LNCaP clone FGC (cell line): Measurements from ENCODE around the gene MIGA2.

ENCODE experiments used
- DNase-seq: peaks from one replicate; pipeline ENCODE4 v3.0.0-alpha.2; 2011; ENCODE audit warnings: low read depth
- H3K4me3 ChIP-seq: 2 replicates; pipeline ENCODE4 v1.5.1; 2011; ENCODE audit warnings: mild to moderate bottlenecking, low read depth, low read length, control low read depth
- TF ChIP-seq, protein P1 (sequence below): IDR thresholded peaks from 2 replicates; pipeline ENCODE4 v1.5.1; 2012; ENCODE audit warnings: mild to moderate bottlenecking; ENCODE audit not compliant: control insufficient read depth, insufficient read depth; ENCODE audit errors: extremely low read depth

MIGA2 gene

GRCh38 chr9:129036923-129037766, 719 bp downstream of the MIGA2 start:
- TF ChIP-seq, protein P1, sequence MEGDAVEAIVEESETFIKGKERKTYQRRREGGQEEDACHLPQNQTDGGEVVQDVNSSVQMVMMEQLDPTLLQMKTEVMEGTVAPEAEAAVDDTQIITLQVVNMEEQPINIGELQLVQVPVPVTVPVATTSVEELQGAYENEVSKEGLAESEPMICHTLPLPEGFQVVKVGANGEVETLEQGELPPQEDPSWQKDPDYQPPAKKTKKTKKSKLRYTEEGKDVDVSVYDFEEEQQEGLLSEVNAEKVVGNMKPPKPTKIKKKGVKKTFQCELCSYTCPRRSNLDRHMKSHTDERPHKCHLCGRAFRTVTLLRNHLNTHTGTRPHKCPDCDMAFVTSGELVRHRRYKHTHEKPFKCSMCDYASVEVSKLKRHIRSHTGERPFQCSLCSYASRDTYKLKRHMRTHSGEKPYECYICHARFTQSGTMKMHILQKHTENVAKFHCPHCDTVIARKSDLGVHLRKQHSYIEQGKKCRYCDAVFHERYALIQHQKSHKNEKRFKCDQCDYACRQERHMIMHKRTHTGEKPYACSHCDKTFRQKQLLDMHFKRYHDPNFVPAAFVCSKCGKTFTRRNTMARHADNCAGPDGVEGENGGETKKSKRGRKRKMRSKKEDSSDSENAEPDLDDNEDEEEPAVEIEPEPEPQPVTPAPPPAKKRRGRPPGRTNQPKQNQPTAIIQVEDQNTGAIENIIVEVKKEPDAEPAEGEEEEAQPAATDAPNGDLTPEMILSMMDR, result no peak
- H3K4me3 ChIP-seq, result peak overlapping the region; percentile 98
- DNase-seq, result no peak

GRCh38 chr9:129037767-129038098, 1.3 kb downstream of the MIGA2 start:
- H3K4me3 ChIP-seq, result peak overlapping the region; percentile 98

DNA sequence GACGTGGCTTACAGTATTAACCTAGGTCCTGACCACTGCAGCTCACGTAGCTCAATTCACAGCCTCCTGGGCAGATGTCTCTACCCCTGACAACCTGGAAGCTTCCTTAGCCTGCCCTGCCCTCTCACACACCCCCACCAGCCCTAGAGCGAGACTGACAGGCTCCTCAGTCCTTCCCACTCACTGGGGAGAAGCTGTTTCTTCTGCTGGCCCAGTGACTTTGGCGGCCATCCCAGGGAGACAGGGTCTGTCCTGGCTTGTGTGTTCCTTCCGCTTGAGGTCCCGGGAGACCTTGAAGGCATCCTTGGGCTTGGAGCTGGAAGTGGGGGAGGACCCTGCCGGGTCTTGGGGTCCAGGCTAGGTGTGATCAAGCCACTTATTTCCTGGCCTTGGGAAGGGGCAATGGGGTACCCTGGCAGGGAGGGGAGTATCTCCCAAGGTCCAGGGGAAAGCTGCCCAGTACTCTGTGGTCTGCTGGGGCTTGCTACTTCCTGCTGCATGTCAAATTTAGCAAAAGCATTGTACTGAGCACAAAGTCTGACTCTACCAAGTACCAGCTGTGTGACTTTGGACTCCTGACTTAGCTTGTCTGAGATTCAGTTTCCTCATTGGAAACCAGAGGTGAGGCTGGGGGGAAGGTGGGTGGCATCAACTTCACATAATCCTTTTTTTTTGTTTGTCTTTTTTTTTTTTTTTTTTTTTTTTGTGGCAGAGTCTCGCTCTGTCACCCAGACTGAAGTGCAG, 1.9 kb downstream of the MIGA2 start:
- peak overlapping the region; percentile 98 for H3K4me3 ChIP-seq
- DNase-seq, result no peak
- TF ChIP-seq, protein P1, result no peak

More at GRCh38 chr9:129037767-129038098, 1.3 kb downstream of the MIGA2 start:
- no peak for DNase-seq
- TF ChIP-seq, protein P1, result no peak

DNA sequence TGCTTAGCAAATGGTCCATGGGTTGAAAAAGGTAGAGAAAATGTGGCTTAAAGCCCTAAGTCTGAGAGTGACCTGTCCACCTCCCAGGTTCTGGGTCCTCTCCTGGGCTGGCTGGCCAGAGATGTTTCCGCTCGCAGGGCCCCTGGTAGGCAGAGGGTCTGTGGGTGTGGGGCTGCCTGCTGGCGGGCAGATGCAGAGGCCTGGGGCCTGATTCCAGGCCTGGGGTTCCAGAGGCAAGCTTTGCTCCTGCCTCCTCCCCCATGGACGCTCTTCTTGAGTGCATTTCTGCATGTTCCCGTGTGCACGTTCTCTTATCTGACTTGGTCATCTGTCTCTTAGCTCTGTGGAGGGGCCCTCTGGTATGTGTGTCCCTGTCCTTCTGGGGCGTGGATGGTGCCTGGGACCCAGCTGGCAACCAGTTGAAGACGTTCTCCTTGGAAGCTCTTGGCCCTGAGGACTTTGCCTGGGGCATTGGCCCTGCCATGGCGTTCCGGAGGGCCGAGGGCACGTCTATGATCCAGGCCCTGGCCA, 3.8 kb downstream of the MIGA2 start:
- no peak for DNase-seq
- TF ChIP-seq, protein P1, result no peak
- H3K4me3 ChIP-seq, result no peak overlapping the region

DNA sequence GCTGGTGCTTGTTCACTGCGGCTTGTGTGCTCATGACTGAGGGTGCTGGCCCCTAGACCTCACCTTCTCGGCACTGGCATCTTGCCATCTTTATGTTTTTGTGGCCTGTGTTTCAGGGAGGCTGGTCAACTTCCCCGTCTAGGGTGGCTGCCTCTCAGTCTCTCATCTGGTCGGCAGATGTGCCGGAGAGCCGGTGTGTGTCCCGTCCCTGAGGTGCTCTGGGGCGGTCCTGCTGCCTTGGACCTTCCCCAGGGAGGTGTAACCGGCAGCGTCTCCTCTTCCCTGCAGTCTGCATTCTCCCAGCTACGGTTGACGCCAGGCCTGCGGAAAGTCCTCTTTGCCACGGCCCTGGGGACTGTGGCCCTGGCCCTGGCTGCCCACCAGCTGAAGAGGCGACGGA, 5.6 kb downstream of the MIGA2 start:
- no peak overlapping the region for H3K4me3 ChIP-seq
- DNase-seq, result no peak
- TF ChIP-seq, protein P1, result no peak

DNA sequence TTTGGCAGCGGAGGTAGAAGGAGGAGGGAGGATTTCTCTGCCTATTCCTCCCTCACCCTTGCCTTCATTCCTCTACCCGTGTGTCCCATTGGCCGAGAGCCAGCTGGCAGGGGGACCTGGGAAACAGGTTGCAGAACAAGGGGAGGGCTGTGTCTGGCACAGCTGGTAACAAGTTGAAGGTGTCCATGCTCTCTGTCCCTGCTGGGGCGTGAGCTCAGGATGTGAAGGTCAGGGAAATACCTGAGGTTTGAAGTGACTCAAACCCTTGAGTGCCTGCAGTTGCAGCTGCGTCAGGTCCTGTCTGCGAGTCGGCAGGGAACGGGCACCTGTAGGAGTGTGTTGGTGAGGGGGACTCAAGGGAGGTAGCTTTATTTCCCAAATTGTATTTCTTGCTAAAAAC, 16.2 kb downstream of the MIGA2 start:
- TF ChIP-seq, protein P1, result no peak
- peak; percentile 91 for DNase-seq

More for the DNA sequence above, 16.2 kb downstream of the MIGA2 start:
- no peak overlapping the region for H3K4me3 ChIP-seq
